Measurements from ENCODE around the gene POLD2.

The POLD2 gene

GRCh38 chr7:44101303-44101965 lies 21.9 kb downstream of the POLD2 start:
- DNase-seq (ENCODE audit: low spot score) = no peak

DNA sequence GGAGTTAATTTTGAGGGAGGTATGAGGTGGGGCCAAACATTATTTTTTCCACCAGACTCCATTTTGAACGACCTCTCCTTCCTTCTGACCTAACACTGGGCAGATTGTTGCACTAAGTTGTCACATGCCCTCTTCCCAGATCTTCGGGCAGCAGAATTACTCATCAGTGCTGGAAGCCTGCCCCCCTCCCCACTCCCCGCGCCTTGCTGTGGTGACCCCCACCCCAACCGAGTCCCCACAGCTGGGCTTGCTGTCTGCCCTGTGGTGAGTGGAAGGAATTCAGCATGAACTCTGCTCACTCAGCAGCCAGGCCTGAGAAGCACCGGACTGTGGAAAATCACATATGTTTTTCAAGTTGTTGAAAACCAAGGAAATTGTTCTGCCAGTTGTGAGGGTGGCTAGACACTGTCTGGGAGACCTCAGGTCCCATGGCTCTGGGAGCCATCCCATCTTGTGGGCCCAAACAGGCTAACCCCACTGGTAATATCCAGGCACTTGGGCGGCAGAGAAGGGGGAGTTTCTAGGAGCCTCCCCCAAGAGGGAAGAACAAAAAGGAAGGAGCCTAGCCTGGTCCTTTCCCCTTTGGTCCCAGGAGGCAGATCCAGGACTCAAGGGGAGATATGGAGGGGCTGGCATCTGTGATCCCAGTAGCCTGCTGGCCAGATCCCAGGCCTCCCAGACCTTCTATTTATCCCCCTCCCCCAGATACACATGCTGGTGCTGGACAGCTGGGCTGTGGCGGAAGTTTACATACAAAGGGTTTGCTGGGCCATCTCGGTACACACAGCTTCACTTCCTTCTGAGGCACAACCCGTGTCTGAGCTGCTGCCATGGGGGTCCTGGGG lies 22.7 kb downstream of the POLD2 start:
- DNase-seq (ENCODE audit: low spot score) = no peak

DNA sequence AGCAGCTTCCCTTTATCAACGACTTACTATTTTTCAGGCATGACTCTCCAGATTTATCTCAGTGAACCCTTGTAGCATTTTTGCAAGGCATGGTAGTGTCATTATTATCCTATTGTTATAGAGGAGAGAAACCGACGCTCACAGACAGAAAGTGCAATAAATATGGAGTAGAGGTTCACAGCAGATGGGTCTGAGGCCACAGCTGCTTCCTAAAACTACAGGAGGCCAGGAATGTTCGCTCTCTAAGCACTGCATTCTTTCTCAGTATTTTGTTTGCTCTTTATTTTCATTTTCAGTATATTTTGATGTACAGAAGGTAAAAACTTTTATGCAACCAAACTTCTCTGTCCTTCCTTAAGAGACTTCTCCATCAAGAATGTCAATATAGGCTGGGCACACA lies 23.7 kb downstream of the POLD2 start:
- DNase-seq (ENCODE audit: low spot score) = no peak

GRCh38 chr7:44098092-44099068 lies 25.0 kb downstream of the POLD2 start:
- DNase-seq (ENCODE audit: low spot score) = no peak

DNA sequence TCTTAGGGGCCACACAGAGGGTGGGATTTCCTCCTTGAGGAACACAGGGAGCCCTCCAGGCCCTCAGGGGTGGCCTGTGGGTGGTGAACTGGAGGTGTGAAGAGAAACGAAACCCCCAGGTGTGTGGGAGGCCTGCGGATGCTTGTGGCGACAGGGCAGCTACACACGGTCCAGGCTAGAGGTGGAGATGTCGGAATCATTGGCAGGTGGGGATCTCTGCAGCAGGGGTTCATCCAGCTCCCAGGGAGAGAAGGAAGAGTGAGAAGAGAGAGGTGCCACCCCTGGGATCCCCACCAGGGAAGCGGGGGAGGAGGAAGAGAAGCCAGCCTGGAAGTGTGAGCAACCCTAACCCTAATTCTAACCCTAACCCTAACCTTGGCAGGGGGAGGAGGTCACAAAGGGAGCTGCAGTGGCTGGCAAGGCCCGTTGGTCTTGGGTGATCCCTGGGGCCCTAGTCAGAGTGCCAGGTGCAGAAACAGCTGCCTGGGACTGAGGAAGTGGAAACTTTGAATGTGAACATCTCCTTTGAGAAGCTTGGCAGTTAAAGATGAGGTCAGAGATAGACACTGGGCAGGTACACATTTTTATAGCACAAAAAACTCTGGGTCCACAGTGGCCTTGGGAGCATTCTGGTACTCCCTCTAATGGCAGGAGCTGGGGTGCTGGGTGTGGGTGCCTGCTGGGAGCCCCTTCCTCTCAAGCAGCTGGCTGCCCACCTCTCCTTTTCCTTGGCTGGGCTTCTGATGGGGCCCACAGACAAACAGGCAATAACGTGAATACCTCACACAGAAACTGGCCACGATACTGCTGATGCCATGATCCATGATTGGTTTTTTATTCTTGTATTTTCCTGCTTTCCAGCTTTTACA lies 26.1 kb downstream of the POLD2 start:
- DNase-seq (ENCODE audit: low spot score) = peak; percentile 37

DNA sequence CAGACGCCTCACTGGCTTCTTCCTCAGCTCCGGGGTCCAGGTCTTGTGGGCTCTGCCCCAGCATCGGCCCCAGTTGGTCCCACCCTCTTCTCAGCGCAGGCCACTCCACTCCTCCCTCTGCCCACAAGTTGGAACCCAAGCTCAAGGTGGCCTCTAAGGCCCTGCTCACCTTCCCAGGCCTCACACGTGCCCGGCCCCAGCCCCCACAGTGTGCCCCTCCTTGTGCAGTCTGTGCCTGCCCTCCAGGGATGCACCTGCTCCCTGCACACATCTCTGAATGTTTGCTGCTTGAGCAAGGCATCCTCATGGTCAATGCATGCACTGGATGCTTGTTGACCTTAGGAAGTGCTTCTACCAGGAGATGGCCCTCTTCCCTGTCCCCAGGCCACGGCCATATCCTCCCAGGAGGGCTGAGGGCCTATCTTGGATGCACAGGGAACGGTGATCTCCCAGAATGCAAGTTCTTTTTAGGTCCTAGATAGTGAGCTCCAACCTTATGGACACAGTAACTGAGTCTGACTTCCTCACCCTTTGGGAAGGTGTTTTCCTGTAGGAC lies 26.9 kb downstream of the POLD2 start:
- no peak for DNase-seq (ENCODE audit: low spot score)

DNA sequence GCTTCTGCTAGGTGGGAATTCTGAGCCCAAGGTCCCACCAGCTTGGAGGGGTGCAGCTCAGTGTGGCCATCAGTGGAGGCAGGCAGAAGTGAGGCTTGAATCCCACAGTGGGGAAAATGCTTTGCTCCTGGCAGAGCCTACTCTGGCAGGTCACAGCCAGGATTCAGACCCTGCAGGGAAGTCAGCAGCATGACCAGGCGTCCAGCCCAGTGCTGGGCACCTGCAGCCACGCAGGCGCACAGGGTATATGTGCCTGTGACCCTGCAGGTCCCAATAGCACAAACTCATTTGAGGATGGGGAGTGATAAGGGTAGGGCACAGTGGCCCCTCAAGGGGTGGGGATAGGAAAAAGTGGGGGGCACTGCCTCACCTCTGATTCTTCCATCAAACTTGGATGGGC lies 27.6 kb downstream of the POLD2 start:
- no peak for DNase-seq (ENCODE audit: low spot score)

- DNase-seq (ENCODE audit: low spot score) = no peak
Observed at GRCh38 chr7:44094883-44095592, 28.3 kb downstream of the POLD2 start.

DNA sequence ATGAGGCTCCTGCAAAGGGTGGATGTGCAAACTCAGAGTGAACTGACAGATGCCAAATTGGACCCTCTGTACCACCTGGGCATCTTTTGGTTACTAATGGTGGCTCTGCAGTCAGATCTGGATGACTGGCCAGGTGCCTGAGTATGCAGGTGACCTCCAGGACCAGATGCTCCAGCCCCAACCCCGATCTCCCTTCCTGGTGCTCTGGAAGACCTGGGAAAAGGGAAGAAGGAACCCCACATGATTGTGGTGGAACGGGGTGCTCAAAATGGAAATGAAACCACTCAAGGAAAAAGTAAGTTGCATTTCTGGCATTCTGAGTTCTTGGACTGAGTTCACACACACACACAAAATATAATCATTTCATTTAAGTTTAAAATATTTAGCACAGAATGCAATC lies 29.0 kb downstream of the POLD2 start:
- DNase-seq (ENCODE audit: low spot score) = no peak

GRCh38 chr7:44093102-44093641 lies 30.2 kb downstream of the POLD2 start:
- no peak for DNase-seq (ENCODE audit: low spot score)

DNA sequence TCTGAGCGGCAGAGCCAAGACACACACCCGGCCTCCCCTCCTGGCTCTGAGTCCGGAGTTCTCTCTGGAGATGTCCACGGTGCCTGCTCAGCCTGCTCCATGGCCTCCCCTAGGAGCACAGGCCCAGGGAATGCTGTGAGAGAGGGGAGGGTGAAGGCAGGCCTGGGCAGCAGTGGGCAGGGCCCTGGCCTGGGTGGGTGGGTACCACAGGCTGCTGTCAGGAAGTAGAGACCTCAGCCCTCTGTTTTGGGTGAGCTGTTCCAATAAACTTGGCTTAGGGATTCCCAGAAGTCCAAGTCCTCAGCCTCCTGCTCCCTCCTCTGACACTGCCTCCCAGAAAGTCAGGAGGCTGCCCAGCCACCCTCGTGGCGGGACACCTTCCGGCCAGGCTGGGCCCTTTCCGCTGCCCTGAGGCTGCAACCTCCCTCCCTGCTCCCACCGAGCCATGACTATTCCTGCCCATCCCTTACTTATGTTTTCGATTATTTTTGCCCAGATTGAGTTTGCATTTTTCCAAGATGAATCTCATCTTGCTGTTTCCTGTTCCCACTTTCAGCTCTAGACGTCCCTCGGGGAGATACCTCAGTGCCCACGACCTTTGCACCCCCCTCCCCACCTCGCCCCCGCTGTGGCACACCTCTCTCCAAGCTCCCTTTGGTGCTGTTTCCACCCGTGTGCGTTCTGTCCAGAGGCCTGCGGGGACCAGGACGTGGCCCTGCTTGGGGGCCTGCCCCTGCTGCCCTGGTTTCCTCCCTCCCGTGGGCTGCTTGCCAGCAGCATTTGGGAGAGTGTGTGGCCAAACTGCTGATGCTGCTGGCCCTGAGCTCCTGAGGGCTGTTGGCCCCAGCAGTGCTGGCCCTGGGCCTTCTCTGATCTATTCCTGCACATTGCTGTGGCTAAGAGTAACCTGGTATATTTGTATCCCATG lies 35.2 kb downstream of the POLD2 start:
- no peak for DNase-seq (ENCODE audit: low spot score)

GRCh38 chr7:44086627-44087026 lies 36.7 kb downstream of the POLD2 start:
- no peak for DNase-seq (ENCODE audit: low spot score)

- DNase-seq (ENCODE audit: low spot score) = no peak
Observed at GRCh38 chr7:44085546-44085945, 37.8 kb downstream of the POLD2 start.

DNA sequence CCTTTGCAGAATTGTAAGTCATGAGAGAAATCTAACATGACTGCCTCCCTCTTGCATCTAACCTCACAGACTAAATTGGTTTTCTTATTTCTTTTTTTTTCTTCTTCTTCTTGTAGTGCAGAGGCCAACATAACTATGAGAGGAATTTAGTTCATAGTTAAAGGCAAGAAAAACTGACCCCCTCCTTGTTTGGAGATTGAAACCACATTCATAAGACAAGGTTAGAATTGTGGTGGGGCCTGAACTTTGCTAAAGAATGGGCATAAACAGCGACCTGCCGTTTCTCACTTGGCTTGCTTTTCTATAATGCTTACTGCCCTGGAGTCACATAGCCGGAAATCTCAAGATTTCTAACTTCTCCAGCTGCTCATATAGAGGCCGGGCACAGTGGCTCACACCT lies 38.6 kb downstream of the POLD2 start:
- no peak for DNase-seq (ENCODE audit: low spot score)

DNA sequence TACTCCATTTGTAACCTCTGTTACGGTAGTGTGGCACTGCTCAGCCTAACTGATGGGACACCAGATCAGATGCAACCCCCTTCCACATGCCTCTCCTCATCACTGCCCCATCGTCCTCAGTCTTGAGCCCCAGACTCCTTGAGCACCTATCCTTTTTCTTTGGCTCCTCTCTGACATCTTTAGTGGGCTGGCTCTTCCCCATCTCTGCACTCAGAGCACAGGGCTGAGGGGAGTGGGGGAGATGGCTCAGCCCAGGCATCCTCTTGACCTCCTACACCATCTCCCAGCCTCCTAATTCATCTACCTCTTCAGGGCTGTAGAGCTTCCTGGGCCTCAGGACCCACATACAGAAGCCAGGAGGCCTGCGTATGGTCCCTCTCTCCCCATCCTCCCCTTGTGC lies 39.6 kb downstream of the POLD2 start:
- DNase-seq (ENCODE audit: low spot score) = no peak

- peak; percentile 99 for DNase-seq (ENCODE audit: low spot score)
Observed at GRCh38 chr7:44082541-44083207, 40.7 kb downstream of the POLD2 start.

DNA sequence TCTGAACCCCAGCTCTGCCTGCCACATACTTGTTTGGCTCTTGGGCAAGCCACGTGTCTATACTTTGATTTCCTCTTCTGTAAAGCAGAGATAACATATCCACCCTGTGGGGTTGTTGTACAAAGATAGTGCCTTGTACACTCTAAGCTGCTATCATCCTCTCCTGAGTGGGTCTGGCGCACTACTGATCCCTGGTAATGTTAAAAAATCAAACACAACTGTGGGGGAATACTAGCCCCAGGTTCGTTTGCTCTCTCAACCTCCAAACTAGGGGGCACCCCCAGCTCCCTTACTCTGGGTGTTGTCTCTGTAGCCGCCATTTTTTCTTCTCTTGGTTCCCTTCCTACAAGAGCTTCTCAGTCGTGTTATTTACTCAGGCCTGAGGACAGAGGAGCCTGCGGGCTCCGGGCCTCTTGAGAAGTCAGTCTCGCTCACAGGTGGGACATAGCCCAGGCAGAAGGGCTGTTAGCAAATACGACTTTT lies 42.0 kb downstream of the POLD2 start:
- DNase-seq (ENCODE audit: low spot score) = peak; percentile 50

- no peak for DNase-seq (ENCODE audit: low spot score)
Observed at GRCh38 chr7:44080686-44081265, 42.6 kb downstream of the POLD2 start.
